Endothelial cell of umbilical vein (primary cell): Measurements from ENCODE around the gene ACKR3. TPM values are rescaled to one million over a fixed set of nuclear protein-coding genes. Genes with fewer than 3 reads are reported as not detected.

Experiments used
- BruUV-seq: library from RNA; stranded (reverse); fragments of 400-500 nt; replicated peaks from 2 replicates; lab custom pipeline; 2021; lab: Mats Ljungman, UMichigan
- CTCF ChIA-PET: fragments of 300-600, 350-600 bp; sonication (Branson Sonifier 250); formaldehyde crosslinking; loops from one replicate; lab custom pipeline; 2021; ENCODE audit warnings: antibody characterized with exemption, inconsistent platforms; lab: Charles Lee
- POLR2A ChIA-PET: fragments of 300-600, 350-600 bp; sonication (Branson Sonifier 250); formaldehyde crosslinking; loops from one replicate; lab custom pipeline; 2021; ENCODE audit warnings: antibody characterized with exemption, inconsistent platforms; lab: Charles Lee
- DNase-seq: peaks from one replicate; pipeline ENCODE4 v3.0.0-alpha.2; 2011; ENCODE audit warnings: low read depth, low spot score
- FAIRE-seq: peaks from 2 replicates; lab custom pipeline; 2011; peaks lifted over from hg19 to GRCh38; lab: Jason Lieb, UNC
- H2AFZ ChIP-seq: 2 replicates; pipeline ENCODE4 v1.6.0; 2012; ENCODE audit warnings: low read depth, low read length, control low read depth, inconsistent platforms
- H3K27ac ChIP-seq: 2 replicates; pipeline ENCODE4 v1.5.1; 2011; ENCODE audit warnings: low read depth, mild to moderate bottlenecking, control low read depth, low read length, moderate library complexity; ENCODE audit not compliant: insufficient read depth
- H3K27me3 ChIP-seq, 2 experiments: 2 replicates each; pipeline versions ENCODE4 v1.6.0 to v1.6.1; 2011; ENCODE audit warnings: low read length in 2 of 2, mixed read lengths in 1 of 2; ENCODE audit not compliant: control insufficient read depth in 2 of 2, insufficient read depth in 2 of 2
- H3K36me3 ChIP-seq, 2 experiments: 2 replicates in 1 of 2; 3 replicates in 1 of 2; pipeline ENCODE4 v1.5.1; 2011; ENCODE audit warnings: low read length in 2 of 2, mild to moderate bottlenecking in 1 of 2, moderate library complexity in 1 of 2; ENCODE audit not compliant: control insufficient read depth in 2 of 2, insufficient read depth in 2 of 2; ENCODE audit errors: extremely low read depth in 1 of 2
- H3K4me1 ChIP-seq: 3 replicates; pipeline ENCODE4 v1.5.1; 2011; ENCODE audit warnings: mild to moderate bottlenecking, low read length; ENCODE audit not compliant: control insufficient read depth, insufficient read depth; ENCODE audit errors: extremely low read depth
- H3K4me2 ChIP-seq: 2 replicates; pipeline ENCODE4 v1.6.1; 2011; ENCODE audit warnings: low read length, control low read depth, mixed read lengths; ENCODE audit not compliant: insufficient read depth
- H3K4me3 ChIP-seq, 3 experiments: fragments of 200-600 bp in 1 of 3; sonication (generic), shearing (Covaris generic) in 1 of 3; replicated peaks in 1 of 3; 2 replicates each; pipeline ENCODE4 v1.5.1; 2011 to 2016; ENCODE audit warnings: control low read depth in 3 of 3, low read length in 3 of 3, mild to moderate bottlenecking in 2 of 3, inconsistent platforms in 1 of 3, low read depth in 1 of 3, moderate library complexity in 1 of 3; ENCODE audit not compliant: insufficient read depth in 1 of 3
- H3K79me2 ChIP-seq: 2 replicates; pipeline ENCODE4 v1.6.0; 2012; ENCODE audit warnings: low read length, inconsistent platforms; ENCODE audit not compliant: control insufficient read depth, insufficient read depth
- H3K9ac ChIP-seq: replicated peaks from 2 replicates; pipeline ENCODE3; 2011; ENCODE audit warnings: low read length, control low read depth; ENCODE audit not compliant: insufficient read depth; ENCODE audit errors: extremely low read depth
- H3K9me1 ChIP-seq: replicated peaks from 3 replicates; pipeline ENCODE4 v1.6.0; 2011; ENCODE audit warnings: mild to moderate bottlenecking, low read length; ENCODE audit not compliant: control insufficient read depth, insufficient read depth; ENCODE audit errors: extremely low read depth
- H3K9me3 ChIP-seq: replicated peaks from 2 replicates; pipeline ENCODE4 v1.5.1; 2012; ENCODE audit warnings: low read length, inconsistent platforms; ENCODE audit not compliant: control insufficient read depth, insufficient read depth
- H4K20me1 ChIP-seq: replicated peaks from 2 replicates; pipeline ENCODE3; 2011; ENCODE audit warnings: mild to moderate bottlenecking, low read length; ENCODE audit not compliant: control insufficient read depth, insufficient read depth; ENCODE audit errors: extremely low read depth
- CTCF ChIP-seq, 2 donors: IDR thresholded peaks; 1 replicate in 1 of 2; 2 replicates in 1 of 2; pipeline ENCODE4 v1.5.1; 2011; ENCODE audit warnings: low read length in 2 of 2, mild to moderate bottlenecking in 2 of 2, moderate library complexity in 2 of 2, control low read depth in 1 of 2, inconsistent platforms in 1 of 2, low read depth in 1 of 2; ENCODE audit not compliant: insufficient read depth in 1 of 2; ENCODE audit errors: extremely low read depth in 1 of 2
- EZH2 ChIP-seq: IDR thresholded peaks from 2 replicates; pipeline ENCODE4 v1.6.1; 2012; ENCODE audit warnings: borderline replicate concordance, low read depth, mild to moderate bottlenecking, moderate library complexity, low read length, inconsistent platforms; ENCODE audit not compliant: severe bottlenecking
- FOS ChIP-seq: IDR thresholded peaks from 2 replicates; pipeline ENCODE4 v1.6.1; 2011; ENCODE audit warnings: mild to moderate bottlenecking, low read length, moderate library complexity, borderline replicate concordance; ENCODE audit not compliant: insufficient read depth
- GATA2 ChIP-seq: IDR thresholded peaks from 2 replicates; pipeline ENCODE4 v1.7.0; 2011; ENCODE audit warnings: low read depth, mild to moderate bottlenecking, moderate library complexity, mixed read lengths, low read length; ENCODE audit not compliant: insufficient read length, insufficient read depth
- JUN ChIP-seq: IDR thresholded peaks from 2 replicates; pipeline ENCODE4 v1.6.1; 2011; ENCODE audit warnings: borderline replicate concordance, low read depth; ENCODE audit not compliant: insufficient read length, insufficient read depth
- MAX ChIP-seq: IDR thresholded peaks from 2 replicates; pipeline ENCODE4 v1.6.1; 2011; ENCODE audit not compliant: insufficient read depth, insufficient read length
- MYC ChIP-seq: IDR thresholded peaks from one replicate; pipeline ENCODE4 v1.6.1; 2011; ENCODE audit warnings: mild to moderate bottlenecking, low read depth, low read length
- POLR2A ChIP-seq: IDR thresholded peaks from 2 replicates; pipeline ENCODE4 v1.6.1; 2012; ENCODE audit warnings: low read depth, mild to moderate bottlenecking, control low read depth, low read length
- POLR2AphosphoS5 ChIP-seq: IDR thresholded peaks from 2 replicates; pipeline ENCODE4 v1.6.1; 2012; ENCODE audit warnings: low read depth, mild to moderate bottlenecking, control low read depth, low read length, moderate library complexity; ENCODE audit not compliant: insufficient read depth
- dilution Hi-C: fragments of 300-500 bp; cut with MboI; formaldehyde crosslinking; loops from one replicate; pipeline ENCODE4 v1.15.0; 2019; ENCODE audit warnings: low sequenced_read_pairs; ENCODE audit not compliant: extremely low pct_ligation_motif_present
- intact Hi-C: fragments of 100-400 bp; cut with micrococcal nuclease; formaldehyde crosslinking; loops from one replicate; pipeline ENCODE4 v1.10.0; 2022
- polyA plus RNA-seq, 4 experiments: library from polyadenylated mRNA; depleted of rRNA in 3 of 4; stranded (reverse) in 3 of 4; unstranded in 1 of 4; fragments of >200 nt; gene quantifications; 2 replicates each; pipeline versions ENCODE4 v1.2.1 to v1.2.3, GENCODE V29; 2011 to 2012; ENCODE audit warnings: missing spikeins in 1 of 4
- total RNA-seq: library from RNA; stranded (reverse); gene quantifications from 2 replicates; pipeline ENCODE4 v1.2.3, GENCODE V29; 2021

The ACKR3 gene
- total and polyA plus RNA-seq, 2 donors (not counting 3 experiments of a cell fraction or from before 2014, with no cell fraction given), result 31.1 to 428 TPM

- TF ChIP-seq POLR2AphosphoS5 (no peak), FOS (no peak), GATA2 (no peak), EZH2 (no peak), POLR2A (no peak), MAX (no peak), CTCF (IDR thresholded peaks at IDR 0.05; ENCODE audit: extremely low read depth in 1 of 2, insufficient read depth in 1 of 2, low read depth in 1 of 2, low read length in 2 of 2) (no peak), MYC (no peak), JUN (no peak)
- H3K27me3 ChIP-seq, result no peaks in the 10 kb centered on the region
- H3K27ac ChIP-seq, result no peak overlapping the region
- ChIA-PET CTCF (interaction anchor here (0.7 kb wide), 1 partner anchor 1816 kb away, joined by 3 read pairs; no protein-coding TSS in a partner anchor), POLR2A (no interaction called here)
- DNase-seq (no peak), FAIRE-seq (no peak)
- dilution Hi-C loops, result no loop called here
- H2AFZ ChIP-seq, result no peak overlapping the region
- no peaks in the 10 kb centered on the region for H3K79me2 ChIP-seq
- no peaks in the 10 kb centered on the region for H3K9me3 ChIP-seq
- H3K9ac ChIP-seq, result no peak overlapping the region
- H4K20me1 ChIP-seq, result no peaks in the 10 kb centered on the region
- no peak overlapping the region for H3K4me3 ChIP-seq
- no peaks in the 10 kb centered on the region for H3K4me1 ChIP-seq
- no peaks in the 10 kb centered on the region for H3K9me1 ChIP-seq
- no peaks in the 10 kb centered on the region for H3K36me3 ChIP-seq
- intact Hi-C loops, result no loop called here
- no peak overlapping the region for H3K4me2 ChIP-seq
- BruUV-seq, result no TSS peak
Observed at GRCh38 chr2:236547725-236548124, 21.9 kb upstream of the ACKR3 start.
